ENCODE measurements around the gene AHDC1. TPM values are rescaled to one million over a fixed set of nuclear protein-coding genes. Genes with fewer than 3 reads are reported as not detected.

The AHDC1 gene
- total and polyA plus RNA-seq, 2 of the 13 experiments (the other 11 are each of a cell fraction or from before 2014, with no cell fraction given) = 1.0 to 2.7 TPM

DNA sequence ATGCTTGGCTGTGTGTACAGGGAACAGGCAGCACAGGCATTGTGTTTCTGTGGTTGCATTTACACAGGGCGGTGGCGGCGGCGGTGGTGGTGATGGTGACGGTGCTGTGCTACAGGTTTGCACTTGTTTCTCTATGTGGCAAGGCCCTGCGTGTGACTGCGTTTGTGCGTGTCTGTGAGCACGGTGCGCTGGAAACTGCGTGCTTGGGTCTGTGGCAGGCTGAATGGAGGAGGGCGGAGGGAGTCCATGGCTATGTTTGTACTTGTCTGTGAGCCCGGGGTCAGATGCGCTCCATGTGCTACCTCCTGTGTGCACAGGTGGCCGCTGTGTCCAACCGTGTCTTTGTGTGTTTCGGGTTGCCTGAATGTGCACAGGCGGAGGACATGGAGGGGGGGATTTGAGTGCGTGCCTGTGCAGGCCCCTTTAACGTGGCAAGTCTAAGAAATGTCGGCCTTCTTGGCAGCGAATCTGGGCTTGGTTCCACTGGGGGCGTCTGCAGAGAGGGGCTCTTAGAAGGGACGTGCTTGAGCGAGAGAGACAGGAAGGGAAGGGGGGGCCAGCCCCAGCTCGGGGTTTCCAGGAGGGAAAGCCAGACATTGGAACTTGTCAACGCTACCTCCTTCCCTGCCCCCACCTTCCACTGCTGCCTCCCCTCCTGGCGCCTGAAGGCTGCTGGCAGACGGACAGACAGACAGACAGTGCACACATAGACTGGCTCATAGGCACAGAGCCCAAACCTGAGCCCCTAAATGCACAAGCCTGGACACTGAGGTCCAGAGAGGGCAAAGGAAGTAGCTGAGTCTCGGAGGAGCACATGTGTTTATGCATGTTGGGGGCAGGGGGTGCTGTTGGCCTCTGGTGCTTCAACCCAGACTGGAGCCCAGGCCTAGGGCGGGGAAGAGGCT lies 81.3 kb downstream of the AHDC1 start (continued):
- TF ChIP-seq ZC3H4 (CRISPR knock-in tag; IDR thresholded peaks at IDR 0.05; ENCODE audit: borderline replicate concordance) (peak; percentile 54; the same call in 1 of the 2 replicates), CTCF (CRISPR knock-in tag; IDR thresholded peaks at IDR 0.05) (peak; percentile 79), HNRNPUL1 (IDR thresholded peaks at IDR 0.05; ENCODE audit: low read depth, low read length) (no peak), ZNF841 (CRISPR knock-in tag; IDR thresholded peaks at IDR 0.05; ENCODE audit: borderline replicate concordance) (no peak), TAF1 (CRISPR knock-in tag; IDR thresholded peaks at IDR 0.05) (peak; percentile 40; the same call in 1 of the 2 replicates), ATF7 (IDR thresholded peaks at IDR 0.05) (no peak), ATF7 (CRISPR knock-in tag; IDR thresholded peaks at IDR 0.05) (peak; percentile 69), RARA (CRISPR knock-in tag; IDR thresholded peaks at IDR 0.05) (peak; percentile 9; the same call in 1 of the 2 replicates), YEATS4 (CRISPR knock-in tag; IDR thresholded peaks at IDR 0.05; ENCODE audit: borderline replicate concordance) (peak; percentile 28; the same call in 1 of the 2 replicates), ZSCAN30 (CRISPR knock-in tag; IDR thresholded peaks at IDR 0.05) (peak; percentile 75; the same call in 1 of the 2 replicates), ZSCAN29 (CRISPR knock-in tag; conservative IDR thresholded peaks at IDR 0.05) (peak; percentile 59; the same call in 1 of the 2 replicates), GMEB1 (CRISPR knock-in tag; IDR thresholded peaks at IDR 0.05; ENCODE audit: borderline replicate concordance) (peak; percentile 35; the same call in 1 of the 2 replicates), GTF3A (CRISPR knock-in tag; conservative IDR thresholded peaks at IDR 0.05) (0 out of 2 replicates have a peak, but pooled peaks have one; percentile 22), NR2C2 (CRISPR knock-in tag; IDR thresholded peaks at IDR 0.05; ENCODE audit: borderline replicate concordance) (peak; percentile 38; the same call in 1 of the 2 replicates), CHD4 (IDR thresholded peaks at IDR 0.05; ENCODE audit: borderline replicate concordance, low read length) (no peak), ZNF253 (CRISPR knock-in tag; IDR thresholded peaks at IDR 0.05; ENCODE audit: borderline replicate concordance) (no peak), TCF12 (IDR thresholded peaks at IDR 0.05) (no peak), TCF12 (CRISPR knock-in tag; IDR thresholded peaks at IDR 0.05) (no peak), ZNF121 (CRISPR knock-in tag; IDR thresholded peaks at IDR 0.05) (no peak), CAMTA2 (CRISPR knock-in tag; IDR thresholded peaks at IDR 0.05; ENCODE audit: borderline replicate concordance) (no peak), MXI1 (IDR thresholded peaks at IDR 0.05; ENCODE audit: borderline replicate concordance, low read depth, low read length) (peak; percentile 87)
- TF ChIP-seq, protein P1, sequence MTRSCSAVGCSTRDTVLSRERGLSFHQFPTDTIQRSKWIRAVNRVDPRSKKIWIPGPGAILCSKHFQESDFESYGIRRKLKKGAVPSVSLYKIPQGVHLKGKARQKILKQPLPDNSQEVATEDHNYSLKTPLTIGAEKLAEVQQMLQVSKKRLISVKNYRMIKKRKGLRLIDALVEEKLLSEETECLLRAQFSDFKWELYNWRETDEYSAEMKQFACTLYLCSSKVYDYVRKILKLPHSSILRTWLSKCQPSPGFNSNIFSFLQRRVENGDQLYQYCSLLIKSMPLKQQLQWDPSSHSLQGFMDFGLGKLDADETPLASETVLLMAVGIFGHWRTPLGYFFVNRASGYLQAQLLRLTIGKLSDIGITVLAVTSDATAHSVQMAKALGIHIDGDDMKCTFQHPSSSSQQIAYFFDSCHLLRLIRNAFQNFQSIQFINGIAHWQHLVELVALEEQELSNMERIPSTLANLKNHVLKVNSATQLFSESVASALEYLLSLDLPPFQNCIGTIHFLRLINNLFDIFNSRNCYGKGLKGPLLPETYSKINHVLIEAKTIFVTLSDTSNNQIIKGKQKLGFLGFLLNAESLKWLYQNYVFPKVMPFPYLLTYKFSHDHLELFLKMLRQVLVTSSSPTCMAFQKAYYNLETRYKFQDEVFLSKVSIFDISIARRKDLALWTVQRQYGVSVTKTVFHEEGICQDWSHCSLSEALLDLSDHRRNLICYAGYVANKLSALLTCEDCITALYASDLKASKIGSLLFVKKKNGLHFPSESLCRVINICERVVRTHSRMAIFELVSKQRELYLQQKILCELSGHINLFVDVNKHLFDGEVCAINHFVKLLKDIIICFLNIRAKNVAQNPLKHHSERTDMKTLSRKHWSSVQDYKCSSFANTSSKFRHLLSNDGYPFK (CRISPR knock-in tag; IDR thresholded peaks at IDR 0.05; ENCODE audit: borderline replicate concordance) = peak; percentile 89; the same call in 1 of the 2 replicates
- TF ChIP-seq, protein P2, sequence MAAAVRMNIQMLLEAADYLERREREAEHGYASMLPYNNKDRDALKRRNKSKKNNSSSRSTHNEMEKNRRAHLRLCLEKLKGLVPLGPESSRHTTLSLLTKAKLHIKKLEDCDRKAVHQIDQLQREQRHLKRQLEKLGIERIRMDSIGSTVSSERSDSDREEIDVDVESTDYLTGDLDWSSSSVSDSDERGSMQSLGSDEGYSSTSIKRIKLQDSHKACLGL (CRISPR knock-in tag; IDR thresholded peaks at IDR 0.05) = peak; percentile 74

Measured in HepG2 (cell line).